Measurements from ENCODE around the gene NDUFB2. TPM values are rescaled to one million over a fixed set of nuclear protein-coding genes. Genes with fewer than 3 reads are reported as not detected.

The NDUFB2 gene
- total and polyA plus RNA-seq, 9 of the 15 experiments (the other 6 are each of a cell fraction or from before 2014, with no cell fraction given), result 220 to 2,075 (median 320) TPM

DNA sequence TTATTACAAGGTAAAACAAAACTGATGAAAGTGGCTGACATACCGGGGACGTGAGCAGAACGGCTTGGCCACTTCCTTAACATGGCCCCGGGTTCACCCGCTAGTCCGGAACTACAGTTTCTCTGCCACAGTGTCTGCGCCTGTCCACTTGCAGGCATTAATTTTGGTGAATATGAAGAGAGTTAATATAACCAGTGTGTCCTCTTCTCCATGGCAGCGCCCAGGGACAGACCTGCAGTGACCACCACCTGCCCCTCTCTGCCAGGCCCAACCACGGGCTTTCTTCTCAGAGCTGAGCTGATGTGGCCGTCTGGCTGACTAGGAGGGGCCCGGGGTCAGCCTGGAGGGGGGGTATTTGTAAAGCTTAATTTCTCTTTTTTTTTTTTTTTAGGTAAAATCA is 1.1 kb upstream of the NDUFB2 start:
- no peak overlapping the region for H3K4me2 ChIP-seq (ENCODE audit: insufficient read depth, low read length)
- POLR2A ChIA-PET, result interaction anchor here (0.9 to 1.5 kb wide), 2 partner anchors 8 to 10 kb away, joined by 4 to 7 read pairs; no protein-coding TSS in a partner anchor
- no peak overlapping the region for H3K27ac ChIP-seq (ENCODE audit: extremely low read depth, low read depth, low read length)
- no peak for ATAC-seq
- H4K20me1 ChIP-seq (replicated peaks; ENCODE audit: control insufficient read depth, insufficient read depth, low read length), result 0 out of 2 replicates have a peak, but pooled peaks cover 7% of the 10 kb centered on the region
- no peak overlapping the region for H2AFZ ChIP-seq (ENCODE audit: low read depth, low read length)
- 86% methylated on average over 11 of the region's 11 CpGs for WGBS (ENCODE audit: insufficient coverage, low coverage, missing lambda C conversion rate)
- H3K79me2 ChIP-seq (ENCODE audit: control insufficient read depth, insufficient read depth, low read length), result peaks cover 36% of the 10 kb centered on the region
- no peaks in the 10 kb centered on the region; a peak in 1 of 5 replicates for H3K27me3 ChIP-seq (ENCODE audit: control insufficient read depth in 2 of 2, insufficient read depth in 2 of 2, low read length in 2 of 2)
- DNase-seq (ENCODE audit: extremely low read depth in 1 of 4, low spot score in 3 of 4), result no peak
- no peaks in the 10 kb centered on the region for H3K9me3 ChIP-seq (replicated peaks; ENCODE audit: control insufficient read depth, insufficient read depth, low read depth, low read length)
- in situ Hi-C loops (cut with MboI) (no loop called here), intact Hi-C loops (cut with micrococcal nuclease) (loop anchor here (5.0 to 10.0 kb wide), 2 partner anchors 229 to 317 kb away; partner anchors contain the start of genes BRAF and MRPS33)
- CTCF ChIA-PET (ENCODE audit: low intra/inter-chr PET ratio), result interaction anchor here (0.6 kb wide), 1 partner anchor 220 kb away, joined by 3 read pairs; no protein-coding TSS in a partner anchor
- no peak for TF ChIP-seq HNRNPK (IDR thresholded peaks at IDR 0.05; ENCODE audit: low read depth, low read length, poor library complexity, severe bottlenecking)
- TF ChIP-seq, protein P1, sequence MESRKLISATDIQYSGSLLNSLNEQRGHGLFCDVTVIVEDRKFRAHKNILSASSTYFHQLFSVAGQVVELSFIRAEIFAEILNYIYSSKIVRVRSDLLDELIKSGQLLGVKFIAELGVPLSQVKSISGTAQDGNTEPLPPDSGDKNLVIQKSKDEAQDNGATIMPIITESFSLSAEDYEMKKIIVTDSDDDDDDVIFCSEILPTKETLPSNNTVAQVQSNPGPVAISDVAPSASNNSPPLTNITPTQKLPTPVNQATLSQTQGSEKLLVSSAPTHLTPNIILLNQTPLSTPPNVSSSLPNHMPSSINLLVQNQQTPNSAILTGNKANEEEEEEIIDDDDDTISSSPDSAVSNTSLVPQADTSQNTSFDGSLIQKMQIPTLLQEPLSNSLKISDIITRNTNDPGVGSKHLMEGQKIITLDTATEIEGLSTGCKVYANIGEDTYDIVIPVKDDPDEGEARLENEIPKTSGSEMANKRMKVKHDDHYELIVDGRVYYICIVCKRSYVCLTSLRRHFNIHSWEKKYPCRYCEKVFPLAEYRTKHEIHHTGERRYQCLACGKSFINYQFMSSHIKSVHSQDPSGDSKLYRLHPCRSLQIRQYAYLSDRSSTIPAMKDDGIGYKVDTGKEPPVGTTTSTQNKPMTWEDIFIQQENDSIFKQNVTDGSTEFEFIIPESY (CRISPR knock-in tag; IDR thresholded peaks at IDR 0.05), result 0 out of 2 replicates have a peak, but pooled peaks have one; percentile 32
- H3K9ac ChIP-seq (ENCODE audit: insufficient read depth in 1 of 2, low read depth in 2 of 2, low read length in 2 of 2), result no peak overlapping the region; a peak in 1 of 4 replicates
- no peak for FAIRE-seq
- H3K4me1 ChIP-seq (replicated peaks in 1 of 2; ENCODE audit: control insufficient read depth in 2 of 2, insufficient read depth in 2 of 2, low read length in 2 of 2), result peaks cover 18 to 36% of the 10 kb centered on the region in 2 experiments; a peak in 3 of 5 replicates
- peaks cover 3% of the 10 kb centered on the region for H3K9me1 ChIP-seq (ENCODE audit: control insufficient read depth, insufficient read depth, low read length)
- H3K36me3 ChIP-seq (ENCODE audit: control insufficient read depth, insufficient read depth, low read length), result peaks cover 19% of the 10 kb centered on the region; the same call in 2 of the 3 replicates
- no peak overlapping the region for H3K4me3 ChIP-seq
- BruUV-seq (replicated peaks), result no TSS peak

Data from K562 (cell line).